Measurements from ENCODE around the gene HOXD11.

DNA sequence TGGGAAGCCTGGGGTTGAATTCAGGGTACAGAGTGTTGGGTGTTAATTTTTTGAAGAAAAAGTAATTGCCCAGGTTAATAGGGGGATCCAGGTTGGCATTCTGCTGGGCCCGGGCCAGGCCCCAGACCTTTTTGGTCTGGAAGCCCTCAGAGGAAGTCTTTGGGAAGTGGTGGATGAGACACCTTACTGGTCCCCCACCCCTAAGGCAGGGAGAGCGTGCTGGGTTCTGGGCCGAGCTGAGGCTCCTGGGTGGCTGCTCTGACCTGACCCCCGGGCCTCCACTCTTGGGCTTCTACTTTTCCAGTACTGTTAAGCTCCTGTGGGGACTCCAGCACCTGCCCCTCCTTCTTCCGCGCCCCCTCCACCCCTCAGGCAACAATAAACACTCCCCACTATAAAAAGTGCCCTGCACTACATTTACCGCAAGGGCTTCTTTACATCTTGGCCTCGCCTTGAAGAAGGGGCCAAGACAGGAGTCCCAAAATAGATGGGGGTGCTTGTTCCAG lies 49.3 kb downstream of the HOXD11 start:
- TF ChIP-seq, protein P1, sequence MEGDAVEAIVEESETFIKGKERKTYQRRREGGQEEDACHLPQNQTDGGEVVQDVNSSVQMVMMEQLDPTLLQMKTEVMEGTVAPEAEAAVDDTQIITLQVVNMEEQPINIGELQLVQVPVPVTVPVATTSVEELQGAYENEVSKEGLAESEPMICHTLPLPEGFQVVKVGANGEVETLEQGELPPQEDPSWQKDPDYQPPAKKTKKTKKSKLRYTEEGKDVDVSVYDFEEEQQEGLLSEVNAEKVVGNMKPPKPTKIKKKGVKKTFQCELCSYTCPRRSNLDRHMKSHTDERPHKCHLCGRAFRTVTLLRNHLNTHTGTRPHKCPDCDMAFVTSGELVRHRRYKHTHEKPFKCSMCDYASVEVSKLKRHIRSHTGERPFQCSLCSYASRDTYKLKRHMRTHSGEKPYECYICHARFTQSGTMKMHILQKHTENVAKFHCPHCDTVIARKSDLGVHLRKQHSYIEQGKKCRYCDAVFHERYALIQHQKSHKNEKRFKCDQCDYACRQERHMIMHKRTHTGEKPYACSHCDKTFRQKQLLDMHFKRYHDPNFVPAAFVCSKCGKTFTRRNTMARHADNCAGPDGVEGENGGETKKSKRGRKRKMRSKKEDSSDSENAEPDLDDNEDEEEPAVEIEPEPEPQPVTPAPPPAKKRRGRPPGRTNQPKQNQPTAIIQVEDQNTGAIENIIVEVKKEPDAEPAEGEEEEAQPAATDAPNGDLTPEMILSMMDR (IDR thresholded peaks at IDR 0.05; ENCODE audit: poor library complexity, severe bottlenecking), result no peak
- TF ChIP-seq EP300 (conservative IDR thresholded peaks at IDR 0.05; ENCODE audit: poor library complexity, severe bottlenecking) (no peak), EZH2 (IDR thresholded peaks at IDR 0.05; ENCODE audit: borderline replicate concordance, insufficient read depth, low read length, poor library complexity, severe bottlenecking) (no peak), TAF1 (IDR thresholded peaks at IDR 0.05; ENCODE audit: low read depth) (no peak), REST (IDR thresholded peaks at IDR 0.05; ENCODE audit: borderline replicate concordance) (no peak), RAD21 (conservative IDR thresholded peaks at IDR 0.05) (no peak), POLR2AphosphoS5 (IDR thresholded peaks at IDR 0.05) (no peak), SMC3 (conservative IDR thresholded peaks at IDR 0.05; ENCODE audit: poor library complexity) (no peak)
